Mesothelial cell of epicardium (in vitro differentiated cells): Measurements from ENCODE around the gene IFNL2. TPM values are rescaled to one million over a fixed set of nuclear protein-coding genes. Genes with fewer than 3 reads are reported as not detected.
"Not testable (repeated sequence)": the region's sequence is repeated elsewhere in the genome, so short reads cannot be mapped to it uniquely, and the experiment has no call there.

Experiments
- DNase-seq, 2 experiments: peaks; one replicate each; pipeline ENCODE4 v3.0.0; 2021; ENCODE audit warnings: low spot score in 2 of 2; ENCODE audit not compliant: unreplicated experiment in 2 of 2
- H3K27ac Mint-ChIP-seq: 2 replicates; pipeline ENCODE4 v1.8.0; 2021; ENCODE audit warnings: mixed read lengths
- H3K27me3 Mint-ChIP-seq: 2 replicates; pipeline ENCODE4 v1.8.0; 2021; ENCODE audit warnings: low read depth, mixed read lengths
- H3K36me3 Mint-ChIP-seq: 2 replicates; pipeline ENCODE4 v1.8.0; 2021; ENCODE audit warnings: mixed read lengths
- H3K4me1 Mint-ChIP-seq: 2 replicates; pipeline ENCODE4 v1.8.0; 2021; ENCODE audit warnings: mixed read lengths
- H3K4me3 Mint-ChIP-seq: 2 replicates; pipeline ENCODE4 v1.8.0; 2021; ENCODE audit warnings: mild to moderate bottlenecking, moderate library complexity, mixed read lengths
- H3K9me3 Mint-ChIP-seq: 2 replicates; pipeline ENCODE4 v1.8.0; 2021; ENCODE audit warnings: mixed read lengths
- total RNA-seq: library from RNA; stranded (reverse); gene quantifications from 3 replicates; pipeline ENCODE4 v1.2.1, GENCODE V29; 2021
- TF ChIP-seq, protein P1 (sequence below): fragments of 200-600 bp; sonication (generic); IDR thresholded peaks from one replicate; pipeline ENCODE4 v1.5.0; 2021; ENCODE audit warnings: antibody characterized with exemption; ENCODE audit not compliant: unreplicated experiment

Gene IFNL2
- total RNA-seq, 1 donor from 2014 or later, result not detected

- TF ChIP-seq, protein P1, sequence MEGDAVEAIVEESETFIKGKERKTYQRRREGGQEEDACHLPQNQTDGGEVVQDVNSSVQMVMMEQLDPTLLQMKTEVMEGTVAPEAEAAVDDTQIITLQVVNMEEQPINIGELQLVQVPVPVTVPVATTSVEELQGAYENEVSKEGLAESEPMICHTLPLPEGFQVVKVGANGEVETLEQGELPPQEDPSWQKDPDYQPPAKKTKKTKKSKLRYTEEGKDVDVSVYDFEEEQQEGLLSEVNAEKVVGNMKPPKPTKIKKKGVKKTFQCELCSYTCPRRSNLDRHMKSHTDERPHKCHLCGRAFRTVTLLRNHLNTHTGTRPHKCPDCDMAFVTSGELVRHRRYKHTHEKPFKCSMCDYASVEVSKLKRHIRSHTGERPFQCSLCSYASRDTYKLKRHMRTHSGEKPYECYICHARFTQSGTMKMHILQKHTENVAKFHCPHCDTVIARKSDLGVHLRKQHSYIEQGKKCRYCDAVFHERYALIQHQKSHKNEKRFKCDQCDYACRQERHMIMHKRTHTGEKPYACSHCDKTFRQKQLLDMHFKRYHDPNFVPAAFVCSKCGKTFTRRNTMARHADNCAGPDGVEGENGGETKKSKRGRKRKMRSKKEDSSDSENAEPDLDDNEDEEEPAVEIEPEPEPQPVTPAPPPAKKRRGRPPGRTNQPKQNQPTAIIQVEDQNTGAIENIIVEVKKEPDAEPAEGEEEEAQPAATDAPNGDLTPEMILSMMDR, result no peak
- no peak for DNase-seq
- Mint-ChIP-seq H3K9me3 (no peaks in the 10 kb centered on the region), H3K27me3 (peaks cover 43% of the 10 kb centered on the region), H3K4me3 (peak overlapping the region; percentile 43), H3K36me3 (peaks cover 32% of the 10 kb centered on the region), H3K4me1 (peaks cover 48% of the 10 kb centered on the region), H3K27ac (no peak overlapping the region)
These were observed 40.5 kb downstream of the IFNL2 start for GRCh38 chr19:39308531-39309304.

GRCh38 chr19:39309305-39309670 is 41.1 kb downstream of the IFNL2 start:
- H3K9me3 Mint-ChIP-seq, DNase-seq, H3K27ac Mint-ChIP-seq, H3K4me3 Mint-ChIP-seq: not testable (repeated sequence)
- Mint-ChIP-seq H3K27me3 (peaks cover 43% of the 10 kb centered on the region), H3K4me1 (peaks cover 44% of the 10 kb centered on the region), H3K36me3 (peaks cover 35% of the 10 kb centered on the region)

GRCh38 chr19:39310558-39311311 is 42.5 kb downstream of the IFNL2 start:
- TF ChIP-seq, protein P1, result no peak
- DNase-seq, result no peak
- H3K36me3 Mint-ChIP-seq, result peaks cover 35% of the 10 kb centered on the region
- peaks cover 37% of the 10 kb centered on the region for H3K27me3 Mint-ChIP-seq
- peak overlapping the region; percentile 13 for H3K27ac Mint-ChIP-seq
- H3K4me3 Mint-ChIP-seq, result no peak overlapping the region
- no peaks in the 10 kb centered on the region for H3K9me3 Mint-ChIP-seq
- H3K4me1 Mint-ChIP-seq, result peaks cover 29% of the 10 kb centered on the region

DNA sequence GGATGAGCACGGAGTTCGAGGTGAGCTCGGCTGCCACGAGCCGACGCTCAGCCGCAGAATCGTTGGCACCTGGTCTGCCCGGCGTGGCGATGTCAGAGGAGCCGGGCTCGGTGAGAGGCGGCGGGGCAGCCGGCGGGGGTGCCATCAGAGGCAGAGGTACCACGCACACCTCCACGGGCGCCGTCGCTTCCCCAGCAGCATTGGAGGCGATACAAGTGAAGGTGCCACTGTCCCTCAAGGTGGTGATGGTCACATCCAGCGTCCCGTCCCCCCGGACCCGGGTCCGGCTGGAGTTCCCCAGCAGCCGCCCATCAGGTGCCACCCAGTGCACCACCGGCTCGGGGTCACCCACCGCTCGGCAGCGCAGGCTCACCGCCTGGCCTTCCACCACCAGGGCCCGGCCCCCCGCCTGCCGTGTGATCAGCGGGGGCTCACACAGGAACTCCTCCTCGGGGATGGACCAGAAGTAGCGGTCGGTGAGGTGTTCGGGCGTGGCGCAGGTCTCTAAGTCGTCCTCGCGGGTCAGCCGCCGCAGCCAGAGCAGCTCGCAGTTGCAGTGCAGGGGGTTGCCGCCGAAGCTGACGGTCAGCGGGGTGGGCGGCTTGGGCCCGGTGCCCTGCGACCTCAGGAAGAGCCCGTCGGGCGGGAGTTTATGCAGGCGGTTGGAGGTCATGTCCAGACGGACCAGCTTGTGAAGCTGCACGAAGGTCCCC is 46.0 kb downstream of the IFNL2 start:
- Mint-ChIP-seq H3K4me3 (no peak overlapping the region), H3K27ac (no peak overlapping the region), H3K36me3 (peaks cover 50% of the 10 kb centered on the region), H3K9me3 (no peaks in the 10 kb centered on the region), H3K27me3 (peaks cover 19% of the 10 kb centered on the region), H3K4me1 (peaks cover 11% of the 10 kb centered on the region)
- no peak for DNase-seq
- TF ChIP-seq, protein P1, result no peak

- Mint-ChIP-seq H3K9me3 (no peaks in the 10 kb centered on the region), H3K36me3 (peaks cover 35% of the 10 kb centered on the region), H3K4me3 (no peak overlapping the region), H3K4me1 (peaks cover 15% of the 10 kb centered on the region), H3K27ac (no peak overlapping the region), H3K27me3 (peaks cover 4% of the 10 kb centered on the region)
- TF ChIP-seq, protein P1, result no peak
- no peak for DNase-seq
These were observed 47.7 kb downstream of the IFNL2 start for GRCh38 chr19:39315933-39316332.
